Right hindlimb (tissue), 1 donor: Measurements from ENCODE around the gene ZFYVE26.

Source experiments
- DNase-seq: peaks from one replicate; pipeline ENCODE4 v3.0.0-alpha.2; 2018

ZFYVE26 gene

DNA sequence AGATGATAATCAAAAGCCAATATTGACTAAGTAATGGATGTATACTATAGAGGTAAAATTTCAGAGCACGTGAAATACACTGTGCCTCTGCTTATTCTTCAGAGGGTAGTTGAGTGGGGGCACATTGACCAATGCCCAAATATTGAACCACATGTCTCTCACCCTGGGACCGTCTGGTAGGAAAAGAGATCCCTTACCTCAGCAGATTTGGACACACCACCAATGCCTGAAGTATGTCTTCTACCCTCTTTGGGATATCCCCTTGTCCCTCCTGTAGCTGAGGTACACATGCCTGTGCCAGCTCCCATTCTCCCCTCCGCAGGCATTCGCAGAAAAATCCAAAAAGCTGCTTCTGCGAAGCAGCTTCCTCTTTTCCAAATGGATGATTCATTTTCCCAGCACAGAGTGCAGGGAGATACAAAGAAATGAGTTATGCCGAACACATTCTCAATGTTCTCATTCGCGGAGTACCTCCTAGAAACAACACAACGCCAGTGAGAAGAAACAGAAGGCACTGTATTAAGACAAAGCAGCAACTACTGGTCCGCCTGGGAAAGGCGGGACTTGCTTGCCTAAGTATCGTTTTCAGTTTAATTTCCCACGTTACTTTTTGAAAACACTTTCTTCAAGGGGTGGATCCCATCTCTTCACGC lies 691 bp downstream of the ZFYVE26 start:
- DNase-seq: no peak

DNA sequence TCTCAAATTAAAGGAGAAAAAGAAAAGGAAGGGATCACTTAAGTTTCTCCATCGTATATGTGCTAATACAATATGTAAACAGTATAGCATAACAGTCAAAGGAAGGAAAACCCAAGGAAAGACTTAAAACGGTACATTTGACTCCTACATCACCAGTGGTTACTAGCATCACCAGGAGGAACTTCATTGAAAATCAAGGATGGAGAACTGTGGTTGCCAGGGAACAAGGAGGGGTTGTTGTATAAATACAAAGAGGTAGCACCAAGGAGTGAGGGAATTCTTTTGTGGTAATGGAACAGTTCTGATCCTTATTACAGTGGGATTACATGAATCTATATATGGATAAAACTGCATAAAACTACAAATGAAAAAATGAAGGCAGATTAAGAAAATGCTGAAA lies 1.6 kb downstream of the ZFYVE26 start:
- no peak for DNase-seq

DNA sequence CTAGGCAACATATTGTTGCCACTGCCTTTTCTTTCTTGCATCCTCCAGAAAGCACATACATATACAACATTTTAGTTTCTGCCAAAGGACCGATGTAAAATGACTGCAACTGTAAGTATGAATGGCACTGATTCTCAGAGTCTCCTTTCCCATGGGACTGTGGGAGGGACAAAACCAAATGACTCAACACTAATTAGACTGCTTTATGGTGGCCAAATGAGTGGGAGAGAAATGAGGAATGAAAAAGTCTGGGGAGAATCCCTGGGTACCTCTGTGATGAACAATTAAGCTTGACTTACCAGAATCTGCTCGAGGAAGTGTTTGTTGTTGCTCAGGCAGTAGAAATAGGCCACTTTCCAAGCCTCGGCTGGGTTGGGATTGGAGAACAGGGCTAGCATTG lies 10.1 kb downstream of the ZFYVE26 start:
- no peak for DNase-seq

DNA sequence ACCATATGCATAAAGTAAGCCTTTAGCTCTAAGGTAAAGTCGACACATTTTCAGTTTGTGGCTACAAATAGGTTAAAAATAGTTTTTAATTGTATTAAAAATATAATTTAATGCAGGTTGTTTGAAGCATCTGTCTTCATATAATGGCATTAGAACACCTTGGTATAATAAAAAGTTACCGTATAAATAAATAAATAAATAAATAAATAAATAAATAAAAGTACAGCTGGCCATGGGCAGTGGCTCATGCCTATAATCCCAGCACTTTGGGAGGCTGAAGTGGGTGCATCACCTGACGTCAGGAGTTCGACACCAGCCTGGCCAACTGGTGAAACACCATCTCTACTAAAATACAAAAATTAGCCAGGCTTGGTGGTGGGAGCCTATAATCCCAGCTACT lies 15.6 kb downstream of the ZFYVE26 start:
- DNase-seq: no peak

DNA sequence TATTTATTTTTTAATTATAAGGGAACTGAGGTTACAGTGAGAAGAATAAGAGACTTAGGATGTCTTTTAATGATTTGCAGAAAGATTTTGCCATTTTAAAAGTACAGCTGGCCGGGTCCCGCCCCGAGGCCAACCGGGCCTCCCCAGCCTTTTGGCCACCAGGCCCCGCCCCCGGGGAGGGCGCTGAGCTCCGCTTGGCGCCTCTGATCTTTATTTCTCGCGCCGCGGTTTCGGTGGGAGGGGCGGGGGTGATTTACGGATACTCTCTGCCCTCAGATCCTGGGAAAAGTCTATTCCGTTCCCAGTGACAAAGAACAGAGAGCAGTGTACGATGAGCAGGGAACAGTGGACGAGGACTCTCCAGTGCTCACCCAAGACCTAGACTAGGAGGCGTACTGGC lies 17.7 kb downstream of the ZFYVE26 start:
- DNase-seq: no peak

DNA sequence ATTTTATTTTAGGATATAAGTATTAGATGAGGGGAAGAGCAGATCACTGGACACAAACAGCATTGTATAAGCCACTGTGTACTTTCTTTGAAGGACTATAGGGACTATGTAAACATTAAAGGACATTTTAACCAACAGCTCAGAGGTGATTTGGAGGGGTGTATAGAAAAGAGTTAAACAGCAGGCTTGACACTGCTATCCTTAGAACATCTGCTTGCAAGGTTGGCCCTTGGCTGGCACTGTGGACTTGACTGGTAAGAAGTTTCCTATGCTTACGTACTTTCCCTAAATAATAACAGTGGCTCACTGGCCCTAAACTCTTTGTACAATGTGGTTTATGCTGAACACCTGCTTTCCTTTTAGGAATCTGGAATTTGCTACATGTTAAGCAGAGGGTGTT lies 28.7 kb downstream of the ZFYVE26 start:
- no peak for DNase-seq

DNA sequence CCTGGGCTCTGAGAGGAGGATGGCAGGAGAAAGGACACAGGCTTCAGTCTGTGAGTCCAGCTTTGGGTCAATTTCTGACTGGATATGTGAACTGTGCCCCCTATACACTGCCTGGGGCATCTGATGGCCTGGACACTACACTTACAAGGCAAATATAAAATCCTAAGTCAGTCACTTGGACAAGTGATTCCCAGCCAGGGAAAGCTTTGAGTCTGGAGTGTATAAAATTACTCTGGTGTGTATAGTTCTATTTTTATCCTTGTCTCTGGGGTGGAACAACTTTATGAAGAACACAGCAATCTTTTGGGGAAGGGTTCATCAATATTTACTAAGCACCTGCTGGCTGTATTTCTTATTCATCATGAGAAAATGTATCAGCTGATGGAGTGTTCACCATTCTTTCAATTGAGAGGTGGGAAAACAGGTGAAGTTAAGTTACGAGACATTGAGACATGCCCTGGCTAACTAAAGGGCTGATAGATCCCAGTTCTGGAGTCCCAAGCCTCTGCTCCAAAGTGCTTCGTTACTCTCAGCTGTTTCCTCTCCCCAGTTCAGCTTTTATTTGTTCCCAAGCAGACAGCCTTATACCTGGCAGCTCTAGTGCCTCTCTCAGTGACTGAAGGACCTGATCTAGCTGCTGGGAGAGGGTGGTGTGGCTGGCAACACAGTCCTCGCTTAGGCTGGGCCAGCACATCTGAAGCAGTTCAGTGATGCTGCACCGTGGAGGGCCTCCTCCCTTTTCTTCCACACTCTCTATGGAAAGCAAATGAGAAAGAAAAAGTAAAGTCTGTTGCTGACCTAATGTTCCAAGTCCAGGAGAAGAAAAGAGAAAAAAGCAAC lies 30.9 kb downstream of the ZFYVE26 start:
- no peak for DNase-seq

DNA sequence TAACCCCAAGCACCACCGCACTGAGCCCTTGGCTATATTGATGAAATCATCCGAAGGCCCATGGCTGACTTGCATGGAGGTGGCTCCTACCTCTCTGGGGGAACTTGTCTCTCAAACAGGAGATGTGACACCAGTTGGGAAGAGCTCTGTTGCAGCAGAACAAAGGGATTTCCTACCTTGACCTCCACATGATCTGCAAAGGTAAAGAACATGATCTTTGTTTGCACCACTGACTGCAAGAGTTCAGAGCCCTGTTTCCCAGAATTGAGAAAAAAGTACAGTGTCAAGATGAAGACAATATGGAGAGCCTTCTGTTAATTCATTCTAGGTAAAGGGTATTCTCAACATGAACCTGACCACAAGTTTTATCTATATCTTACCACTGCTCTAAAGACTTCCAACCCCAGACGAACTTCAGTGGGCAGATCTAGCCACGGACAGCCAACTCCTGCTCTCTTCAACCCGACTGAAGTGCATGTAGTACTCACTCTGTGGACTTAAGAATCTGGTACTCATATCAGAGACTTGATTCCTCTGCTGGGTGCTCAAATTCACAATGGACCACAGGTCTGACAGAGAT lies 32.1 kb downstream of the ZFYVE26 start:
- no peak for DNase-seq

DNA sequence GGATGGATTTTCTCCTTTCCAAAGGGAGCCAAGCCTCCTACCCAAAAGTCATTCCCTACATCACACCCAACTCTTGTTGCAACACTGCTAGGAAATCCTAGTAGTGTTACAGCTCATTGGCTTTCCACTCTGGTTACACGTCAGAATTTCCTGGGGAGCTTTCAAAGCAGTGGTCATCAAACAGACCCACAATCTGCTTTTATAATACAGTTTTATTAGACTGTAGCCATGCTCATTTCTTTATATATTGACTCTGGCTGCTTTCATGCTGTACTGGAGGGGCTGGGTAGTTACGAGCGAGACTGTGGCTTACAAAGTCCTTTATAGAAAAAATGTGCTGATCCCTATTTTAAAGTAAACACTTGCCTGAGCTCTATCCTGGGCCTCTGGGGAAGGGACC lies 34.3 kb downstream of the ZFYVE26 start:
- no peak for DNase-seq

DNA sequence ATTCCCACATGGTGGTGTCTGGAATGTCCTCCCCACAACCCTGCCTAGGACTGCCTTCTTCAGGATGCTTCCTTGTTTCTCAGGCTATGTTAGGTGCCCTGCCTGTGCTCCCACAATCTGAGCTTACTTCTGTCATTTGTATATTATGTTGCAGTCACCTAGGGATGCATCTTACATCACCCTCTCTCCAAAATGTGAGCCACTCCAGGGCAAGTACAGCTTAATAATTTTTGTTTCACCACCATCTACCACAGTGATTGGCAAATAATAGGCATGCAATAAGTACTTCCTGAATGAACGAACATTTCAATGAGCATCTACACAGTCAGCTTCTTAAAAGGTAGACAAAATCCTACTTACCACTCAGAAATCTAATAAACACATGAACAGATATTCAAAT lies 37.6 kb downstream of the ZFYVE26 start:
- DNase-seq: no peak

DNA sequence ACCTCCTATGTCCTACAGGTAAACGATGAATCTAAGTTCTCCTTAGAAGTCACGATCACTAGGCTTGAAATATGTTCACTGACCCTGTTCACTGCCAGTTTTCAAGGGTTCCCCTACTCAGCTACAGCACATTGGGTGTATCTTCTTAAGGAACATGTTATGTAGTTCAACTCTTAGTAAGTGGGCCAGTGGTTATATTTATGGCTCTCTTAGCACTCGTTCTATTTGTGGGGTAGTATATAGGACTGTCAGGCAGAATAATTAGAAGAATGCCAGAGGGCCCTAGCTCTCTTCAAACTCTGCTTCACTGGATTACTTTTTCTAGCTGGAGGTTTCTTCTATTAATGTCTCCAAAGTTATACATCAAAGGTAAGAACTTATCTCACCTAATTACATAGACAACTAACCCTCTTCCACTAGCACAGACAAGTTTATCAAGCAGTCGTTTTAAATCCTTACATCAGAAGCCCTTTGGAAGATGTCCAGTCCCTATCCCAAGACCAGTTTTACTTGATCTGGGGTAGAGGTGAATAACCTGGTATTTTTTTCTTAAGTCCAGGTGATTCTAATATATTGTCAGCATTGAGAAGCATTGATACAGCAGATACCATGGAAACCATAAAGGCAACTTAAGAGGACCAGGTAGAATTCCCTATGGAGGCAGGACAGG lies 39.6 kb downstream of the ZFYVE26 start:
- DNase-seq: no peak

DNA sequence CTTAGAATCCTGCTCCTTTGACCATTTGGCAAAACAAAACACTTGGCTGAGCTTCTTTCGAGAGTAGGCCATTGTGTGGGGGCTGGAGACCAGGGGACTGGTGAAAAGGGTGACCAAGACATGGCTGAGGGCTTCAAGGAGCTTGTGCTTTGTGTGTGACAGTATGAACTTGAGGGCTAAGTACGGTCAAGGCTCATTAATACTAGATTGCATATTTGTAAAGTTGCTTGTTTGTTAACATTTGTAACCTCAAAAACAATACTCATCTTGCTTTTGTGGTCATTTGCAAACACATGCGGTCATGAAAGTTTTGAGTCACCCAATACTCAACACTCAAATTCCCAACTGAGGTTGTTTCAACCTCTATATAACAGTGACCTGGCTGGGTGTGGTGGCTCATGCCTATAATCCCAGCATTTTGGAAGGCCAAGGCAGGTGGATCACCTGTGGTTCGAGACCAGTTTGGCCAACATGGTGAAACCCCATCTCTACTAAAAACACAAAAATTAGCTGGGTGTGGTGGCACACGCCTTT lies 42.5 kb downstream of the ZFYVE26 start:
- no peak for DNase-seq

DNA sequence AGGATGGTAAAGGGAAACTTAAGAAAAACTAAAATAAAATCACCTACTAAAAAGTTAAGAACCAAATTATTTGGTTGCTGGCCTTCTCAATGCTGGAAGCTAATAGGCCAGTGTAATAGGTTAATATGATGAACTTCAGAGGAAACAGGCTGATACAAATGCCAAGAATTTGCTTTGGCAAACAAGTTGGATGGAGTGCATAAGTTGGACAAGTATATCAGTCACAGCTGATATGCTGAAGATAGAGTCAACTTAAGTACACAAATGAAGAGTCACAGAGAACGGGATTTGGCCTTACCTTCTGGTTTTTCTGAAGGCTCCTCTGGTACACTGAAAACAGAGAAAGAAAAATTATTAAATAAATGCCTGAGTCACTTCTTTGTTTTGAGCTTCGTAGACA lies 48.2 kb downstream of the ZFYVE26 start:
- DNase-seq: no peak

DNA sequence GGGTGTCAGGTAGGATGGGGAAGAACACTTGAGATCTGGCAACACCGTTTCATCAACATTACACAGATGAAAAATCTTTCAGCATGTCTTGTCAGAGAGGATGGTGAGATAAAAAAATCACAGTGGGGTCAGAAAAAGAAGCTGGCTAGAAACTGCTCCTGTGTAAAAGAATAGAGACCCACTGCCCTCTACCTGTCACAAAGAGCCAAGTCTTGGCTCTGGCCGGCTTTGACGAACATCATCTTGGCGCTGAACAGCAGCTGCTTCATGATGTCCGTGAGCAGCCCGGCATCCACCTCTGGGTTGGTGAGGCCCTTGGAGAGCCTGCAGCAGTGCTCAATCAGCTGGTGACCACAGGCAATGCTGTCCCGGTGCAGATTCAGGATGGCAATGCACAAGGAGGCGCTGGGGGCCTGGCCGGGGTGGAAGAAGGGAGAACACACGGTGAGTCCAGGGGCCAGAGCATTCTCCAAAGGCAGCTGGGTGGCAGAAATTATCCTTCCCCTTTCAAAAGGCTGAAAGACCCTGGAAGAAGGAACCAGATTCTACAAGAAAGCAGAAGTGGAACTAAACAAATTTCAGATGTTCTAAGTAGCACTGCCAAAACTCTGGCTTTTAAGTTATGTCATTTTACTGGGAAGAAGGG lies 50.2 kb downstream of the ZFYVE26 start:
- no peak for DNase-seq

DNA sequence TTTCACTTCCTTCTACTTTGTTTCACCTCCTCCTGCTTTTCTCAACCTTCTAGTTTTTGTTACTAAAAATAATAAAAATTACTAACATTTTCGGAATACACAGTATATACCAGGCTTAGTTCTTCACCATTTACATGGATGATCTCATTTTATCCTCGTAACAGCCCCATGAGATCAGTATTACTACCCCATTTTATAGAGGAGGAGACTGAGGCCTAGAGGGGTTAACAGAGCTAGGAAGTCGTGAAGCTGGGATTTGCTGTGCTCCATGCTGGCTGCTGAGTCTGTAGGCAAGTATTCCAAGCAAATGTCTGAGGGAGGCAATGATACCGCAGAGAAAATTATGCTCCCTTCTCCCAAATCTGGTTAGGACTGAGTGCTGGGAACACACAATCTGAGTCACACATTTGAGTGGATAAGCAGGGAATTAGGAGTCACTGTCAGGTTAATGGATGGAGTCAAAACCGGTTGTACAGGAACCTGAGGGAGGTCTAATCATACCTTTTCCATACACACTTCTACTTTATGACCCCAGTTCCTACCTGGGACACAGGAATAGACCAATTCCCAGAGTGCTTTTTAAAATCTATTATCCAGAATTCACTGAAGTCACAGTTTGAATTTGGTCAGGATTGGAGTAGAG lies 51.1 kb downstream of the ZFYVE26 start:
- no peak for DNase-seq

DNA sequence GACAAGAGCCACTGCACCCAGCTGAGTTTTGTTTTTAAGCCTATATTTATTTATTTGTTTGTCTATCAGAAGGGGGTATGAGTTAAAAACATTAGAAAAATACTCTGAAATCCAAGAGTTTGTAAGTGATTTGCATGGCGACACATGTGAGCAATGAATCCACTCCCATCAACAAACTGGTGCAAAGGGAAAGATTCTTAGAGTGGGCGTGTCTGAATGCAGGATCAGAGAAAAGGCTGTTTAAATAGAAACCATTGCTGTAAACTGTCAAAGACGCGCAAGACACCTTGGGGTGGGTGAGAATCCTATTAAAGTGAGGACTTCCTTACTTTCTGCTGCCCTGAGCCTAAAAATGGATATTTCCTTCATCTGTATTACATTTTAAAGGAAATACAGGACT lies 51.9 kb downstream of the ZFYVE26 start:
- no peak for DNase-seq

DNA sequence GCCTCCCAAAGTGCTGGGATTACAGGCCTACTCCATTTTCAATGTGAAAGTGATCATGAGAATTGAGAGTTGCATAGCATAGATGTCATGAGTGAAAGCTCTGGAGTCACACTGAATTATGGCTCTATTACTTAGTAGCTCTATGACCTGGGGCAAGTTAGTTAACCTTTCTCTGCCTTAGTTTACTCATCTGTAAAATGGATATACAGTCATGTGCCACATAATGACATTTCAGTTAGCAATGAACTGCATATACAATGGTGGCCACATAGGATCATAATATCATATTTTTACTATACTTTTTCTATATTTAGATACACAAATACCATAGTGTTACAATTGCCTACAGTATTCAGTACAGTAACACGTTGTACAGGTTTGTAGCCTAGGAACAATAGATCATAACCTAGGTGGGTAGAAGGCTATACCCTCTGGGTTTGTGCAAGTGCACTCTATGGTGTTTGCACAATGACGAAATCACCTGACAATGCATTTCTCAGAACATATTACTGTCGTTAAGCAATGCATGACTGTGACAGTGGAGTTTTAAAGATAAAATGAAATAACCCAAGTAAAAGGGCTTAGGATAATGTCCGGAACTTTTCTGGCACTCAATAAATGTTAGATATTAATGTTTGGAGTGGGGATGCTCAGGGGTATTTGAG lies 53.1 kb downstream of the ZFYVE26 start:
- no peak for DNase-seq

DNA sequence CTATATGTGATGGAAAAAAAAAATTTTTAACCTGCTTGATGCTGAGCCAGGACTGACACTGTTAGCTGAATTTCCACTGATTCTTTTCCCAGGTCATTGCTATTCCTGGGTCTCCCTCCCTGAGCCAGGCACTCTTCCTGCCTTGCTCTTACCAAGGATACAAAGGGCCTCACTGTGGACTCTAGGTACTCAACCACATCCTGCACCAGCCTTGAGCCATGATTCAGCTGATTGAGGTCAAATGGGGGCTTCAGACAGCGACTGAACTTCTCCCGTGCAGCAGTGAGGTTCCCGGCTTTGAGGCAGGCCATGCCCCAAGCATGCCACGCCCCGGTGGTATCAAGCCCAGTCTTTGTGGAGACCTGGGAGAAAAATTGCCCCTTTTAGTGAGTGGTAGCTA lies 54.3 kb downstream of the ZFYVE26 start:
- DNase-seq: no peak

DNA sequence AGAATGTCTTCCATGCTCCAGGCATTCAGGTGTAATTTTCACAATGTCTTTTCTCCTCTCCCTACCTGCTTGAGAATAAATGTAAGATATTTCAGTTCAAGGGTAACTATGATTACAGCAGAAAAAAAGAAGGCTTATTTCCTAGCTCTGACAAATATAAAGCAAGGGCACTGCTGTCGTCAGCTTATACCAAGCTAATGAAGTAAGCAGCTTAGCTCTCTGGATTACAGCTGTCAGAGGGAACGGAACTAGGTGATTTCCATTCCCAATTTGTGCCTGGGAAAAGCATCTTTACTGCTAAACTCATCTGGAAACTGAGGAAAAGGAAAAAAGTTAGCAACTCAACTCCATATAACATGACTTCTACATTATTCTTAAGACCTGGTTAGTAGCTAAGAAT lies 56.5 kb downstream of the ZFYVE26 start:
- DNase-seq: no peak

DNA sequence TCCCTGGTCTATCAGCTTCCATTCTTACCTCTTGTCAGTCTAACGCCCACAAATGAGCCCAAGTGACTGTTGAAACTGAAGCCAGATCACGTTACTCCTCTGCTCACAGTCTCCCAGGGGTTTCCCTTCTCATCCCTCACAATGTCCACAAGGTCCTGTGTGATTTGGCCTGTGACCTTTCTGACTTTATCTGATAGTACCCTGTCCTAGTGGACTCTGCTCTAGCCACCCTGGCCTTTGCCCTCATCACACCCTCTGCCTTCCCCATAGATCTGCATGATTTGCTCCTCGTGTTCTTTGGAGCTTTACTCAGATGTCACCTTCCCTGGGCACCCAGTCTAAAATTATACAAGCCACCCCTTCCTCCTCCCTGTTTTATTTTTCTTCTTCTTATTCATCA lies 59.2 kb downstream of the ZFYVE26 start:
- DNase-seq: no peak

DNA sequence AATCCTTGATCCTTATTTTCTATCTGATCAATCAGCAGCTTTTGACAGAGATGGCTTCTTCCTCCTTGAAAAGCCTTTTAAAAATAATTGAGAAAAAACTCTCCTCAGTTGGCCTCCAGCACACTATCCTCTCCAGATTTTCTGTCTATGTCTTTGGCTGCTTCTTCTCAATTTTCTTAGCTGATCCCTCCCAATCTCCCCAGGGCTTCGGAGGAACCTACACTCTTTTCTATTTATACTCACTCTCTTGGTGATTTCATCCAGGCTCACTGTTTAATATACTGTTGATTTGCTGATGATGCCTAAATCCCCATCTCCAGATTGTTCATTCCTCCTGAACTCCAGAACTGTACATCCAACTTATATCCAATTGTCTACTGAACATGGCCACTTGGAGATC lies 59.9 kb downstream of the ZFYVE26 start:
- no peak for DNase-seq
